Stimulated activated CD4-positive, alpha-beta T cell treated with anti-CD3 and anti-CD28 coated beads, Interleukin-15, amount 100 ng/mL, for 48 hours (primary cell): ENCODE results near the gene NPW.
A peak's percentile ranks its signal among the peaks of the same experiment; 100 is the strongest.

ENCODE experiments used
- DNase-seq, 2 donors: peaks; one replicate each; pipeline ENCODE4 v3.0.0-alpha.2; 2020; ENCODE audit warnings: low read depth in 2 of 2

The NPW gene

GRCh38 chr16:1984347-1985225, 35.0 kb upstream of the NPW start:
- no peak for DNase-seq

- no peak for DNase-seq
These were observed 34.0 kb upstream of the NPW start for GRCh38 chr16:1985466-1986150.

GRCh38 chr16:1987198-1987597, 32.4 kb upstream of the NPW start:
- DNase-seq, result no peak

GRCh38 chr16:1989209-1990100, 30.1 kb upstream of the NPW start, which contains the start of gene SYNGR3:
Gene SYNGR3 (plus strand): TSS chr16:1989970. CDS start chr16:1990103, 133 bp downstream.
- no peak for DNase-seq

- DNase-seq, result no peak
These were observed 29.6 kb upstream of the NPW start for GRCh38 chr16:1990101-1990350.

- no peak for DNase-seq
These were observed 29.0 kb upstream of the NPW start for GRCh38 chr16:1990351-1991134.

GRCh38 chr16:1991135-1991551, 28.4 kb upstream of the NPW start:
- no peak for DNase-seq

- no peak for DNase-seq
These were observed 28.0 kb upstream of the NPW start for GRCh38 chr16:1991588-1991947.

- DNase-seq, result peak; percentile 98
These were observed 27.5 kb upstream of the NPW start for GRCh38 chr16:1991948-1992703.

GRCh38 chr16:1992704-1993317, 26.8 kb upstream of the NPW start:
- no peak for DNase-seq

GRCh38 chr16:1993731-1994131, 25.9 kb upstream of the NPW start:
- no peak for DNase-seq

GRCh38 chr16:1997494-1998359, 21.9 kb upstream of the NPW start:
- DNase-seq, result no peak

- no peak for DNase-seq
These were observed 21.2 kb upstream of the NPW start for GRCh38 chr16:1998360-1998835.

- DNase-seq, result no peak
These were observed 20.5 kb upstream of the NPW start for GRCh38 chr16:1998852-1999801.

- no peak for DNase-seq
These were observed 19.6 kb upstream of the NPW start for GRCh38 chr16:1999866-2000514.

- no peak for DNase-seq
These were observed 18.6 kb upstream of the NPW start for GRCh38 chr16:2001035-2001434.
